NB4 (cell line): ENCODE measurements around the gene SERTAD3.

Experiments
- DNase-seq: peaks from one replicate; pipeline ENCODE4 v3.0.0; 2010; ENCODE audit warnings: low read depth
- H3K4me3 ChIP-seq: one replicate; pipeline ENCODE4 v1.5.1; 2011; ENCODE audit warnings: mild to moderate bottlenecking, low read depth, low read length, moderate library complexity
- MYC ChIP-seq: IDR thresholded peaks from 2 replicates; pipeline ENCODE4 v1.6.1; 2011; ENCODE audit warnings: low read depth, low read length
- POLR2A ChIP-seq: IDR thresholded peaks from 2 replicates; pipeline ENCODE4 v1.6.1; 2011; ENCODE audit warnings: mild to moderate bottlenecking; ENCODE audit not compliant: insufficient read length; ENCODE audit errors: extremely low read depth
- TF ChIP-seq, protein P1 (sequence below): IDR thresholded peaks from 2 replicates; pipeline ENCODE4 v1.6.1; 2011; ENCODE audit warnings: low read depth, low read length
- TF ChIP-seq, protein P2 (sequence below): IDR thresholded peaks from one replicate; pipeline ENCODE4 v1.5.1; 2012; ENCODE audit warnings: low read depth, low read length

SERTAD3 gene

DNA sequence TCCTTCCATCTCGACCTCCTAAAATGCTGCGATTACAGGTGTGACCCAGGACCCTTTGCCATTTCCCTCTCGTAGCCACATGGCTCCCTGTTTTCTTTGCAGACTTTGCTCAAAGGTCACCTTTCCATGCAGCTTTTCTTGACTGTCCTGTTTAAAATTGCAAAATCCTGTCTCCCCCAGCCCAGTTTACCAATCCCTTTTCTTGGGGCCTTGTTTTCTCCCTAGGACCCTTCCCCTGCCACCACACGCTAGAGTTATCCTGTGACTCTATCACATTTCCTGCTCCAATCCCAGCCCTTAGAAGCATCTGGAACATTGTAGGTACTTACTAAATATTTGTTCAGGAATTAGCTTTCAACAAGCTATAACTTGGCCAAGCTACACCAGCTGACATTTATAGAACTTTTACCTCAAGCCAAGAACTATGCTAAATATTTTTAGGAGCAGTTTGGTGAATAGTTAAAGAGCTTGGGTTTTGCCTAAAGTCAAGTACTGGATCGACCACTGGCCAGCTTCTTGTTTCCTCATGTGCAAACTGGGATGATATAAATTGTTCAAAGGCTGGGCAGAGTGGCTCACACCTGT lies 9.1 kb upstream of the SERTAD3 start:
- TF ChIP-seq POLR2A (no peak), MYC (no peak)
- TF ChIP-seq, protein P1, sequence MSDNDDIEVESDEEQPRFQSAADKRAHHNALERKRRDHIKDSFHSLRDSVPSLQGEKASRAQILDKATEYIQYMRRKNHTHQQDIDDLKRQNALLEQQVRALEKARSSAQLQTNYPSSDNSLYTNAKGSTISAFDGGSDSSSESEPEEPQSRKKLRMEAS, result no peak
- TF ChIP-seq, protein P2, sequence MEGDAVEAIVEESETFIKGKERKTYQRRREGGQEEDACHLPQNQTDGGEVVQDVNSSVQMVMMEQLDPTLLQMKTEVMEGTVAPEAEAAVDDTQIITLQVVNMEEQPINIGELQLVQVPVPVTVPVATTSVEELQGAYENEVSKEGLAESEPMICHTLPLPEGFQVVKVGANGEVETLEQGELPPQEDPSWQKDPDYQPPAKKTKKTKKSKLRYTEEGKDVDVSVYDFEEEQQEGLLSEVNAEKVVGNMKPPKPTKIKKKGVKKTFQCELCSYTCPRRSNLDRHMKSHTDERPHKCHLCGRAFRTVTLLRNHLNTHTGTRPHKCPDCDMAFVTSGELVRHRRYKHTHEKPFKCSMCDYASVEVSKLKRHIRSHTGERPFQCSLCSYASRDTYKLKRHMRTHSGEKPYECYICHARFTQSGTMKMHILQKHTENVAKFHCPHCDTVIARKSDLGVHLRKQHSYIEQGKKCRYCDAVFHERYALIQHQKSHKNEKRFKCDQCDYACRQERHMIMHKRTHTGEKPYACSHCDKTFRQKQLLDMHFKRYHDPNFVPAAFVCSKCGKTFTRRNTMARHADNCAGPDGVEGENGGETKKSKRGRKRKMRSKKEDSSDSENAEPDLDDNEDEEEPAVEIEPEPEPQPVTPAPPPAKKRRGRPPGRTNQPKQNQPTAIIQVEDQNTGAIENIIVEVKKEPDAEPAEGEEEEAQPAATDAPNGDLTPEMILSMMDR, result no peak
- DNase-seq, result no peak
- no peak overlapping the region for H3K4me3 ChIP-seq

DNA sequence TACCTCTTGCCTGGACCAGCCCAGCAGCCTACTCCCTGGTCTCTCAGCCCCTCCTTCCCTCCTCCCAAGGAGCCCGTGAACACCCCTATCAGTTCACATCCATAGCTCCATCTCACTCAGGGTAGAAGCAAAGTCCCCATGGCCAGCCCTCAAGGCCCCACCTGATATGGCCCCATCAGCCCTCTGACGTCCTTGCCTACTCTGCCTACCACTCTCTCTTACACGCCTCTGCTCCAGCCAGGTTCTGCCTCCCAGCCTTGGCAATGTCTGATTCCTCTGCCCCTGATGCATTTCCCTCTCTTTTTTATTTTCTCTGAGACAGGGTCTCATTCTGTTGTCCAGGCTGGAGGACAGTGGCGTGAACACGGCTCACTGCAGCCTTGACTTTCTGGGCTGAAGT lies 7.9 kb upstream of the SERTAD3 start:
- no peak overlapping the region for H3K4me3 ChIP-seq
- TF ChIP-seq, protein P2, result no peak
- TF ChIP-seq, protein P1, result no peak
- no peak for TF ChIP-seq MYC
- no peak for TF ChIP-seq POLR2A

DNA sequence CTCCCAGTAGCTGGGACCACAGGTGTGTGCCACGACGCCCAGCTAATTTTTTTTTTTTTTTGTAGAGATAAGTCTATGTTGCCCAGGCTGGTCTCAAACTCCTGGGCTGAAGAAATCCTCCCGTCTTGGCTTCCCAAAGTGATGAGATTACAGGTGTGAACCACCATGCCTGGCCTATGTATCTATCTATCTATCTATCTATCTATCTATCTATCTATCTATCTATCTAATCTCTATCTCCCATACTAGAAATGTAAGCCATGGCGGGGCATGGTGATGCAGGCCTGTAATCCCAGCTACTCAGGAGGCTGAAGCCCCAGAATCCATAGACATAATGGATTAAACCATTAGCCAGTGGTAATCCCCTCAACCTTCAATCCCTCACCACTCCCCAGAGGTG lies 6.5 kb upstream of the SERTAD3 start:
- TF ChIP-seq POLR2A (no peak), MYC (no peak)
- TF ChIP-seq, protein P1, result no peak
- TF ChIP-seq, protein P2, result no peak
- H3K4me3 ChIP-seq, result no peak overlapping the region
- DNase-seq, result no peak

More for the DNA sequence above, 7.9 kb upstream of the SERTAD3 start:
- DNase-seq, result no peak

DNA sequence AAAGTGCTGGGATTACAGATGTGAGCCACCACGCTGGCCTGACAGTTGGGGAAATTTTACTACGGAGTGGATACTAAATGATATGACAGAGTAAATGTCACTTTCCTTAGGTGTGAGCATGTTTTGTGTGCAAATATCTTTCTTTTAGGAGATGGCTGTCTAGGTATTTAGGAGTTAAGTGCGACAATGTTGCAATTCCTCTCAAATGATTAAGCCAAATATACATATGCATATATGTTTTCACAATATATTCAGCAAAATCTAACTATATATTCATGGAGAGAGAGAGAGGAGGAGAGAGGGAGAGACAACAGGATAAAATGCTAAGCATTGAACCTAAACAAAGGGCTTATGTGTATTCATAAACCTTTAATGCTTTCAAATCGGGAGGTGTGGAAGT lies 5.4 kb upstream of the SERTAD3 start:
- H3K4me3 ChIP-seq, result no peak overlapping the region
- no peak for TF ChIP-seq POLR2A
- TF ChIP-seq, protein P1, result no peak
- TF ChIP-seq MYC, result no peak
- TF ChIP-seq, protein P2, result no peak
- DNase-seq, result no peak

DNA sequence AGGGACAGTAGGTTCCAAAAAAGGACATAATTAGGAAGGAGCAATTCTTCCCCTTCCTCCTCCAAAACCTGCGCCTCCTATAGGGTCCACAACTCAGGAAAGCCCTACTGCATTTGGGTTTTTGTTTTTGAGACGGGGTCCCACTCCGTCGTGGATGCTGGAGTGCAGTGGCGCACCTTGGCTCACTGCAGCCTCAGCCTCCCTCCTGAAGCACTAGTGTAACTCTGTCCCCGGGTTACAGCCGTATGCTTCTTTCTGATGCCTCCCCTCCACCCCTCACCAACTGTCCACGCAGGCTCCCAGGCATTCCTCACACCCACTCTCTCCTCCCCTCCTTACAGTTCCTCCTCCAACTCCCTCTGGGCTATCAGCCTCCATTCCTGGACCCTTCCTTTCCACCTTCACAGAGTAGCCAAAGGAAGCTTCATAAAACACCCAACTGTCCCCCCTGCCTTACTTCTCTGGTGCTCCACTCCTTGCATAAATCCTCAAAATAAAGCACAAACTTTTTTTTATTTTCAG lies 2.2 kb upstream of the SERTAD3 start:
- TF ChIP-seq, protein P1, result no peak
- TF ChIP-seq MYC (no peak), POLR2A (no peak)
- TF ChIP-seq, protein P2, result no peak

More for the DNA sequence above, 2.2 kb upstream of the SERTAD3 start:
- DNase-seq, result no peak
- H3K4me3 ChIP-seq, result no peak overlapping the region
